Daoy (cell line): ENCODE measurements around the gene RDM1. TPM values are rescaled to one million over a fixed set of nuclear protein-coding genes. Genes with fewer than 3 reads are reported as not detected.
A peak's percentile ranks its signal among the peaks of the same experiment; 100 is the strongest.

Source experiments
- DNase-seq: peaks from one replicate; pipeline ENCODE4 v3.0.0-alpha.2; 2015; ENCODE audit warnings: low read depth
- total RNA-seq: library from RNA; depleted of rRNA; stranded (reverse); fragments of >200 nt; shearing (Covaris generic); gene quantifications from 2 replicates; pipeline ENCODE4 v1.2.3, GENCODE V29; 2014

RDM1 gene
- total RNA-seq, 1 experiment from 2014 or later: 4.3 TPM

- DNase-seq: no peak
These were observed 2.0 kb upstream of the RDM1 start for GRCh38 chr17:35932586-35932985.

GRCh38 chr17:35931794-35932425 lies 1.3 kb upstream of the RDM1 start:
- DNase-seq: peak; percentile 22

GRCh38 chr17:35927714-35928113 lies 2.9 kb downstream of the RDM1 start:
- no peak for DNase-seq

DNA sequence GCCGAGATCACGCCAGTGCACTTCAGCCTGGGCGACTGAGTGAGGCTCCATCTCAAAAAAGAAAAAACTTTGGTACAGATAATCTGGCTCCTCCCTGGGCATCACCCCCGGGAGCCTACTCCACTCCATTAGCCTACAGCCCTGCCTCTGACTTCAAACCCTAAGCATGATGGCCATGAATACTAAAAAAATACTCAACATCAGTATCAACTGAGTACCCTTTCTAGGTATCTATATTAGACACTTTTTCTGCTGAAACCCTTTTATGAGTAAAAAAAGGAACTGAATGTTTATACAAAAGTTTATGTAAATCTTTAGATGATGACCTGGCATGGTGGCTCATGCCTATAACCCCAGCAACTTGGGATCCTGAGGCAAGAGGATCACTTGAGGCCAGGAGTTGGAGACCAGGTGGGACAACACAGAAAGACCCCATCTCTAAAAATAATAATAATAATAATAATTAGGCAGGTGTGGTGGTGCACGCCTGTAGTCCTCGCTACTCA lies 6.9 kb downstream of the RDM1 start:
- no peak for DNase-seq

DNA sequence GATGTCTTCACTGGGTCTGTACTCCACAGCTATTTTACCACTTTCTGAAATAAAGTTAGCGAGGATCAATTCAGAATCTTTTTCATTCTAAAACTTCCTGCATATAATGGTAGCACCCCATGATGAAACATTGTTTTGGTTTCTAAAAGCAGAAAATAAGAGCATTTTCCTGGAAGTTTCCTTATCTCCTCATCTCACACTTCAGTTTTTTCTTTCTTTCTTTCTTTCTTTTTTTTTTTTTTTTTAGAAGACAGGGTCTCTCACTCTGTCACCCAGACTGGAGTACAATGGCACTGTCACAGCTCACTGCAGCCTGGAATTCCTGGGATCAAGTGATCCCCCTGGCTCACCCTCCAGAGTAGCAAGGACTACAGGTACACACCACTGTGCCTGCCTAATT lies 10.3 kb downstream of the RDM1 start:
- no peak for DNase-seq

DNA sequence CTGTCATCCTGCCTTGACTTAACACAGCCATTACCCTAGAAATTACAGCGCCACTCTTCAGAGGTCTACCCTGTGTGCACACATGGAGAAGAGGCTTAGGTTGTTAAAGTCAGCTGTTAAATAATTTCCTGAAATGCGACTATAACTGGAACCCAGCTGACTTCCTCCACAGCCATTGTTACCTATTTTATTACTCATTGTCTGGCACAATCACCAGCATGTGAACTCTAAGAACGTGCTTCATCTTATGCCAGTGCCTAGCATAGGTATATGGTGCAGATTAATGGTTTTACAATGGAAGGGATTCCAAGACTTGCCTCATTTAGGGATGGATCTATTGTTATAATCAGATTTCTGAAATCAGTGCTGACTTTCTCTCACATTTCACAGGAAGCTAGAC lies 11.9 kb downstream of the RDM1 start:
- no peak for DNase-seq

DNA sequence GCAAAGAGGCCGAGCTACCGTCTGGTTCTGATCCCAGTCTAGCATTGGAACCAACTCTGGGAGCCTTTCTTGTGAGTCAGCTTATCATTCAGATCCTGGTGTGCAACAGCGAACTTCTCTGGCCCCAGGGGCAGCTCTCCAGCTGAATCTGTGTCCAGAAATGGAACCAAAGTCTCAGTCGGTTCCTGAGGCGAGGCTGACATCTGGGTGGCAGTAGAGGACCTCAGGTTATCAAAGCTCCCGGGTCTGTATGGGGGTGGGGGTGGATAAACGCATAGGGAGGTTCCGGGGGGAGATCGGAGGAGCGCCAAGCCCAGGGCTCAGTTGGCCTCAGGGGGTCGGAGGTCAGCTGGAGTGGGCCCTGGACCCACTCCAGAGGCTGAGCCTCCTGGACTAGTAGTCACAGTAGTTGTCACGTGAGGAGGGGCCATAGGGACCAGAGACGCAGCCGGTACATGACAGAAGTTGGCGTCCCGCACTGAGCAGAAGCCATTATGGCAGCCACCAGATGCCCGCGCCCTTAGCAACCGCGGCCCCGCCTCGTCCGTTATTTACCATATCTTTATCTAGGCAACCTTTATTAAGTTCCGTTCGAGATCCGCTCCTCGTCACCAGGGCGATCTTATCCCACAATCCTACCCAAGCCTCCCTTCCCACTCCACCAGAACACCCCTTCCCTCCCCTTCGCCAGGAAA lies 12.9 kb downstream of the RDM1 start:
- no peak for DNase-seq

DNA sequence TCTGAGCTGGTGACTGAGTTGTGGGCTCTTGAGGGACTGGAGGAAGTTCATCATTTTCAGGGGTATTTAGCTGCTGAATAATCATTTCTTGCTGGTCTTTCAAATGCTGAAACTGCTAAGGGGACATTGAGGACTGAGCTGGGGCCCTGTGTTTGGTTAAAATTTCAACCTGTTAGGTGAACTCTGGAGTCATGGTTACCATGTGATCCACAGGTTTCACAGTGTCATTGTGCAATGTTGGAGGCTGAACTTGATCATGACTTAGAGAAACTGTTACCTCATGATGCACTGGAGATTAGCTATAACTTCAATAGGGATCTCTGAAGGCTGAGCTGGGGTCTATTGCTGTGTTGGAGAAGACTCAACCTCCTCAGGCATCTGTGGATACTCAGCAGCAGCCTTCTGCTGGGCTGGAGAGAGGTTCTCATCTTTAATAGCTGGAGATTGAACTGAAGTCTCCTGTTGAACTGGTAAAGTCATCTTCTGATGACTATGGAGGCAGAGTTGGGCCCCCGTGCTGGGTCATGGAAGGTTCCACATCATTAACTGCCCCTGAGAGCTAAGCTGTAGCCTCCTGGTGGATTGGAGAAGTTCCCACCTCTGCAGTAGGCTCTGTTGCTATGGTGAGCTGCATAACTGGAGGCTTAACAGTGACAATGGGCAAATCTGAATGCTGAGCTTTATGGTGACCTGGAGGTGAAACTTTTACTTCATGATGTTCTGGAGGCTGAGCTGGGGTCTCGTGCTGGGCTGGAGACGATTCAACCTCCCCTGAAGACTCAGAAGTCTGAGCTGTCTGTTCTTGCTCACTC lies 15.2 kb downstream of the RDM1 start:
- no peak for DNase-seq

DNA sequence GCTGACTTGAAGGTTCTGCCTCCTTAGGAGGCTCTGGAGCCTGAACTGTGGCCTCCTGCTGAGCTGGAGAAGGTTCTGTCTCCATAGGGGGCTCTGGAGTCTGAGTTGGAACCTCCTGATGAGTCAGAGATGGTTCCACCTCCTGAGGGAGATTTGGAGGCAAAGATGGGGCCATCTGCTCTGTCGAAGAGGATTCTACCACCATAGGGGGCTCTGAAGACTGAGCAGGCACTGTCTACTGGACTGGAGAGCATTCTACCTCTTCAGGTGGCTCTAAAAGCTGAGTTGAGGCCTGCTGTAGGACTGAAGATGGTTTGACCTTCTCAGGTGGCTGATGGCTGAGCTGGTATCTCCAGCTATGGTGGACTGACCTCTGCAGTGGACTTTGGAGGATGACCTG lies 16.2 kb downstream of the RDM1 start:
- no peak for DNase-seq

GRCh38 chr17:35913609-35914008 lies 17.0 kb downstream of the RDM1 start:
- DNase-seq: no peak

GRCh38 chr17:35912942-35913341 lies 17.6 kb downstream of the RDM1 start:
- DNase-seq: no peak

- no peak for DNase-seq
These were observed 18.1 kb downstream of the RDM1 start for GRCh38 chr17:35912339-35912912.

GRCh38 chr17:35909408-35909807 lies 21.2 kb downstream of the RDM1 start:
- DNase-seq: no peak

DNA sequence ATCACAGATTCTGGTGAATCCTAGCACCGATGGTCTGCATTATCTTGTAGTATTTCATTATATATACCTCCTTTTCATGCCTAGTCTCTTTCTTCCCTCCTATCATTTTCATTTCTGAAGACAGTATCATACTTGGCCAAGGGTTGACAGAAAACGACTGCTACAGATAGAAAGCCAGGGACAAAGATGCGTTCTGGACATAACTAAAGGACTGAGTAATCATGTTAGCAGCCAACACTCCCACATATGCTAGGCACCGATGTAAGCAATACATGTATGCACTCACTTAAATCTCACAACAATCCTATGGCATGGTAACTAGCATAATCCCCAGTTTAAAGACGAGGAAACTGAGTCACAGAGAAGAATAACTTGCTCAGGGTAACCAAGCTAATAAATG lies 22.9 kb downstream of the RDM1 start:
- DNase-seq: no peak

- DNase-seq: no peak
These were observed 23.5 kb downstream of the RDM1 start for GRCh38 chr17:35906926-35907637.

- DNase-seq: no peak
These were observed 24.2 kb downstream of the RDM1 start for GRCh38 chr17:35906191-35906925.

DNA sequence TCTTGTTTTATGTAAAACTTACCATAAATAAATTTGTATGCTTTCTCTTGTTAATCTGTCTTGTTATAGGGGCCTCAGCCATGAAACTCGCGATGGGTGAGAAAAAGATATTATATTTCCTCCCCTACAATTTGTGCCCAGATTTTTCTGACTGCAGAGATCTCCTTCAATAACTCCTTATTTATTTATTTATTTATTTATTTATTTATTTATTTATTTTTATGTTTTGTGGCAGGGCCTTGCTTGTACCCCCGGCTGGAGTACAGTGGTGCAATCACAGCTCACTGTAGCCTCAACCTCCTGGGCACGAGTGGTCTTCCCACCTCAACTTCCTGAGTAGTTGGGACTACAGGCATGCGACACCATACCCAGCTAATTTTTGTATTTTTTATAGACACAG lies 27.1 kb downstream of the RDM1 start:
- no peak for DNase-seq

DNA sequence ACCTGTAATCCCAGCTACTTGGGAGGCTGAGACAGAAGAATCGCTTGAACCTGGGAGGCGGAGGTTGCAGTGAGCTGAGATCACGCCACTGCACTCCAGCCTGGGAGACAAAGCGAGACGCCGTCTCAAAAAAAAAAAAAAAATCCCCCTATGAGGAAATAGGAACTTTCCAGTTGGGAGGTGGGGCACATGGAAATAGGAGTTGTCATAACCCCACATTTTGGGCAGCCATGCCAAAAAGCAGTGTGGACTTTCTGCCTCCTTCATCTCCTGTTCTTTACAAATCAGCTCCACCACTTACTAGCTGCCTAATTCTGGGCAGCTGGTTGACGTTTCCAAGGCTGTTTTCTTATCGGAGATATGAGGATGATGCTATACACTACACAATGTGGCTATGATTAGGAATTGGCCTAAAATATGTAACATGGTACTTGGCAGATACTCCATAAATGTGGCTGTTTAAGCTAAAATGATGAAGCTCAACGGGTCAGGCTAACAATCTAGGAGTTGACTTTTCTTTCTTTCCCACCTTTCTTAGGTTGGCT lies 28.9 kb downstream of the RDM1 start:
- DNase-seq: no peak

GRCh38 chr17:35900708-35901480 lies 29.7 kb downstream of the RDM1 start:
- DNase-seq: peak; percentile 29

DNA sequence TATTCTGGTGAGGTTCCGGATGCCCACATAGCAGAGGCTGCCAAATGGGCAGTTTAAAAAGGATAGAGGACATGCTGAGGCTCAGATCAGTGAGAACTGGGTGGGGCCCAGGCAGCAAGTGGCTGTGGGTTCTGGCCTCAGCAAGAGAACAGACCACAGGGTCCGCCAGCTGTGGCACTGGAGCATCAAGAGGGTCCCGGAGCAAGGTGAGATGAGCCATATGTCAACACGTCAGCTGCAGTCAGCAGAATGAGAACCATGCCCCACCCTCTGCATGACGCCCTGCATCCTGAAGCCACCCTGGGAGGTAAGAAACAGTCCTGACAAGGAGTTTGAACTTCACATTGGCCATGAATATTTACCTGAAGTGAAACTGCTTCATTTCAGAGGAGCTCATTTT lies 30.3 kb downstream of the RDM1 start:
- peak; percentile 38 for DNase-seq
